AML-193 (cell line): Measurements from ENCODE around the gene DBN1.
"Not testable (repeated sequence)": the region's sequence is repeated elsewhere in the genome, so short reads cannot be mapped to it uniquely, and the experiment has no call there.

ENCODE experiments used
- DNase-seq, 2 experiments: peaks; one replicate each; lab custom pipeline; 2025; lab: John Stamatoyannopoulos, UW

DBN1 gene

DNA sequence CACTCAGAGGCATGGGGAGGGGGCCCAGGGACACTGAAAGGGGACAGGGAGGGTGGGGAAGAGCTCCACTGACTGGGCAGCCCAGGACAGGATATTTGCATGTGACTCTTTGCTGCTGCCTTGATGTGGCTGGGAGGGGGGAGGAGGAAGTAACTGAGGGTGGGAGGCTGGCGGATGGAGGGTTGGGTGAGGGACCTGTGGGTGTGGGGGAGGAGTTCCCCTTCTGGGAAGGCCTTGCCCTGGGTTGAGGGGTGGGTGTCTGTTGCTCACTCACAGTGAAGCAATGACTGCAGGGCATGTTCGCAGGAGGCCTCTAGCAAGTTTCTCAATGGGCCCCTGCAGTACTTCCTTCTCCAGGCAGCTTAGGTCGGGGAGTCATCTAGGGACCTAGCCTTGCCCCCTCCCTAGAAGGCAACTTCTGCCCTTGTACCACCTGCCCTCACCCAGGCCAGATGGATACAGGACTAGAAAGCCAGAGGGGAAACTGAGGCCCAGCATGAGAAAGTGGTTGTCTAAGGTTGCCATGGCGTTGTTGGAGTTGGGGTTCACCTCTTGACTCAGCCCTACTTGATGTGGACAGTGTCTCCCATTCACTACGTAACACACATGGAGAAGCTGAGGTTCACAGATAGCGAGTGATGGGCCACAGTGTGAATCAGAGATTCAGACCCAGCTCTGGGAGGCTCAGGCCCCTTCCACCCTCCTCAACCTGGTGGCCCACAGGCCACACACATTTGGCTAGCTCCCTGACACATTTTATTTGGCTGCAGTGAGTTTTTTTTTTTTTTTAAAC lies 44.0 kb downstream of the DBN1 start:
- peak; percentile 97 for DNase-seq

GRCh38 chr5:177428574-177429217 lies 44.7 kb downstream of the DBN1 start:
- no peak for DNase-seq

GRCh38 chr5:177427919-177428573 lies 45.4 kb downstream of the DBN1 start:
- peak; percentile 28 to 31 for DNase-seq

GRCh38 chr5:177427211-177427822 lies 46.1 kb downstream of the DBN1 start:
- no peak for DNase-seq

- peak; percentile 22 to 40 for DNase-seq
Measured at GRCh38 chr5:177426566-177427210, 46.7 kb downstream of the DBN1 start, which contains the start of gene GRK6. GRK6 (plus strand) TSS chr5:177426676; CDS start chr5:177426846, 170 bp downstream.

GRCh38 chr5:177425801-177426565 lies 47.5 kb downstream of the DBN1 start:
- DNase-seq, result peak; percentile 99

- DNase-seq, result no peak
Measured at GRCh38 chr5:177425196-177425800, 48.1 kb downstream of the DBN1 start.

GRCh38 chr5:177423671-177424070 lies 49.8 kb downstream of the DBN1 start:
- DNase-seq, result no peak

- no peak for DNase-seq
Measured at GRCh38 chr5:177421062-177421798, 52.2 kb downstream of the DBN1 start.

GRCh38 chr5:177420472-177420871 lies 53.0 kb downstream of the DBN1 start:
- not testable (repeated sequence) for DNase-seq

DNA sequence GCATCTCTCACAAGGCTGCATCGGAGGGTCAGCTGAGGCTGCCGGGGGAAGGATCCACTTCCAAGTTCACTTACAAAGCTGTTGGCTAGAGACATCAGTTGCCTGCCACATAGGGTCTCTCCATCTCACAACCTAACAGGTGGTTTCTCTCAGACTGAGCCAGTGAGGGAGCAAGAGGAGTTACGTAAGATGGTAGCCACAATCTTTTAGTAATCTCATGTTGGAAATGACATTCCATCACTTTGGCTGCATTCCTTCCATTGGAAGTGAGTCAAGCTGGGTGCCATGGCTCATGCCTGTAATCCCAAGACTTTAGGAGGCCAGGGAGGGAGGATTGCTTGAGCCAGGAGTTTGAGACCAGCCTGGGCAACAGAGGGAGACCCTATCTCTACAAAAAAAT lies 54.4 kb downstream of the DBN1 start:
- no peak for DNase-seq

GRCh38 chr5:177417081-177417480 lies 56.4 kb downstream of the DBN1 start:
- DNase-seq, result not testable (repeated sequence)

DNA sequence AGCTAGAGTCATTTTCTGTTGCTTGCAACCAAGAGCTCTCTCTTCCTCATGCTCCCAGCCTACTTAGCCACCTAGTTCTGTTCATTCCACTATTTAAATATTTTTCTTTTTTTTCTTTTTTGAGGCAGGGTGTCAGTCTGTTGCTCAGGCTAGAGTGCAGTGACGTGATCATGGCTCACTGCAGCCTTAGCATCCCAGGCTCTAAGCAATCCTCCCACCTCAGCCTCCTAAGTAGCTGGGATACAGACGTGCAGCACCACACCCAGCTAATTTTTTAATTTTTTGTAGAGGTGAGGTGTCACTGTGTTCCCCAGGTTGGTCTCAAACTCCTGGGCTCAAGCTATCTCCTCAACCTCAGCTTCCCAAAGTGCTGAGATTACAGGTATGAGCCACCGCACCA lies 59.0 kb downstream of the DBN1 start:
- no peak for DNase-seq

GRCh38 chr5:177412603-177413233 lies 60.7 kb downstream of the DBN1 start:
- DNase-seq, result no peak

GRCh38 chr5:177410575-177410974 lies 62.9 kb downstream of the DBN1 start:
- peak in 1 of 2 experiments; percentile 21 for DNase-seq

DNA sequence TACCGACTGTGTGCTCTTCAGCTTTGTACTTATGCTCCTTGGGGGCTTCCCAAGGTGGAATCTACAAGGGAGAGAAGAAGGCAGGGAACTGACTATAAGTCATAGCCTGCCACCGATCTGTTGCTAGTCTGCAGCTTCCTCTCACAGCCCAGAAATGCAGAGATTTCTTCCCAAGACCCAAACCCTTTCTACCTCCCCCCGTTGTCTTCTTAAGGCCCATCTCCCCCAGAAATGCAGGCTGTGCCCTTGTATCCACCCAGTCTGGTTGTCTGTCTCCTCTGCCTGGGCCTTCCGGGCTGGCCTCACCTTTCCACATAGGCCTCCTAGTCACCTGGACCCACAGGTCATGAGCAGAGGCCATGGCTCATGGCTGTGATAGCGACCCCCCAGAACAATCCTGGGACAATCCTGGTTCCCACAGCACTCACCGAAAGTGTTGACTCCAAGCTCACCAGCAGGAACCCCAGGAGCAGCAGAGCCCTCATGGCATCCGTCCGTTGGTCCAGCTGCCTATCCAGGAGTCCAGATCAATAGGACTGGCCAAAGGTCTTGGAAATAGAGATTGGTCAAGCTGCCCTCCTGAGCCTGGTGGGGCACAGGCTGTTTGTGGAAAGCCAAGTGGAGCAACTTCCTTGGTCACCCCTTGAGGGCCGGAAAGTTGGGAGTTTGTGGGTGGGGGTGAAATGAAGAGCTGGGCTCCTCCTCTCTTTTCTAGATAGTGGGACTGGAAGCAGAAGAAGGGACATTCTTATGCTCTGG lies 64.2 kb downstream of the DBN1 start, which contains the start of gene F12:
Gene F12 (minus strand): TSS at position 522 of the 759 bp plus-strand sequence. CDS start 37 bp downstream, at position 485.
- DNase-seq, result no peak
